Eye (tissue), 1 donor: Measurements from ENCODE around the gene HSPB6.

Experiments used
- DNase-seq: peaks from one replicate; pipeline ENCODE4 v3.0.0-alpha.2; 2015

Gene HSPB6

GRCh38 chr19:35764432-35765315 is 7.8 kb upstream of the HSPB6 start:
- no peak for DNase-seq

- no peak for DNase-seq
Observed at GRCh38 chr19:35760711-35761349, 4.0 kb upstream of the HSPB6 start.

GRCh38 chr19:35759697-35760096 is 2.9 kb upstream of the HSPB6 start:
- no peak for DNase-seq

- peak; percentile 100 for DNase-seq
Observed at GRCh38 chr19:35757749-35758608, 1.1 kb upstream of the HSPB6 start, which contains the start of gene PROSER3. Gene PROSER3, plus strand, starts transcription at chr19:35758176. Its CDS starts 40 bp downstream, at chr19:35758216.

- peak; percentile 86 for DNase-seq
Observed at GRCh38 chr19:35757231-35757748, 461 bp upstream of the HSPB6 start.

GRCh38 chr19:35755550-35756376 is 1.1 kb downstream of the HSPB6 start:
- peak; percentile 49 for DNase-seq

GRCh38 chr19:35755131-35755549 is 1.7 kb downstream of the HSPB6 start:
- no peak for DNase-seq

GRCh38 chr19:35754370-35755130 is 2.3 kb downstream of the HSPB6 start:
- no peak for DNase-seq

- no peak for DNase-seq
Observed at GRCh38 chr19:35753634-35754369, 3.0 kb downstream of the HSPB6 start.

GRCh38 chr19:35752746-35753350 is 4.0 kb downstream of the HSPB6 start:
- no peak for DNase-seq

GRCh38 chr19:35751839-35752745 is 4.7 kb downstream of the HSPB6 start:
- DNase-seq: no peak

GRCh38 chr19:35750167-35750566 is 6.7 kb downstream of the HSPB6 start:
- DNase-seq: no peak

GRCh38 chr19:35748106-35749020 is 8.5 kb downstream of the HSPB6 start, which contains the start of gene LIN37:
Gene LIN37, plus strand, starts transcription at chr19:35748576. Its CDS starts 149 bp downstream, at chr19:35748725.
- peak; percentile 100 for DNase-seq

GRCh38 chr19:35746531-35746930 is 10.3 kb downstream of the HSPB6 start:
- DNase-seq: no peak

GRCh38 chr19:35746087-35746462 is 10.8 kb downstream of the HSPB6 start:
- DNase-seq: no peak

GRCh38 chr19:35745328-35746086 is 11.3 kb downstream of the HSPB6 start, which contains the start of the genes PSENEN and U2AF1L4:
Gene PSENEN, plus strand, starts transcription at chr19:35745651. Its CDS starts 280 bp downstream, at chr19:35745931.
Gene U2AF1L4, minus strand, starts transcription at chr19:35745418. Its CDS starts 27 bp downstream, at chr19:35745391.
- DNase-seq: peak; percentile 99
